NB4 (cell line): ENCODE data around the gene SOCS6.

Experiments
- CTCF ChIP-seq: IDR thresholded peaks from one replicate; pipeline ENCODE4 v1.5.1; 2012; ENCODE audit warnings: low read depth, low read length
- POLR2A ChIP-seq: IDR thresholded peaks from 2 replicates; pipeline ENCODE4 v1.6.1; 2011; ENCODE audit warnings: mild to moderate bottlenecking; ENCODE audit not compliant: insufficient read length; ENCODE audit errors: extremely low read depth

- TF ChIP-seq CTCF (no peak), POLR2A (no peak)
These were observed 39.3 kb downstream of the SOCS6 start for GRCh38 chr18:70328169-70328568.
